GM19463 (cell line): ENCODE measurements around the gene ITIH5.
A peak's percentile ranks its signal among the peaks of the same experiment; 100 is the strongest.

ENCODE experiments used
- ATAC-seq: cut with Tn5 transposase; IDR thresholded peaks from one replicate; pipeline ENCODE4 v1.9.1; 2021; ENCODE audit warnings: mild to moderate bottlenecking, moderate library complexity; ENCODE audit not compliant: unreplicated experiment

The ITIH5 gene

GRCh38 chr10:7589748-7590147 lies 77.0 kb downstream of the ITIH5 start:
- no peak for ATAC-seq

DNA sequence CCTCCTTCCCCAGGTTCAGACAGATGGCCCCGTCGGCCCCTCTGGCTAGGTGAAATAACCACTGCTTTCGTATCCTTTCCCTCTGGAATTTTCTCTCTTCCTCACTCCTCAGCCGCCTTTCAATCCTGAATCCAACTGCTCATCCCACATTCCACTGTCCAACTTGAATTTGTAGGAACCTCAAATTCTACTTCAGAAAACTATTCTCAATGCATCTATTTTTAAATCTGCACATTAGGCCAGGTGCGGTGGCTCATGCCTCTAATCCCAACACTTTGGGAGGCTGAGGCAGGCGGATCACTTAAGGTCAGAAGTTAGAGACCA lies 78.9 kb downstream of the ITIH5 start:
- no peak for ATAC-seq

GRCh38 chr10:7587168-7587864 lies 79.5 kb downstream of the ITIH5 start:
- peak; percentile 84 for ATAC-seq

DNA sequence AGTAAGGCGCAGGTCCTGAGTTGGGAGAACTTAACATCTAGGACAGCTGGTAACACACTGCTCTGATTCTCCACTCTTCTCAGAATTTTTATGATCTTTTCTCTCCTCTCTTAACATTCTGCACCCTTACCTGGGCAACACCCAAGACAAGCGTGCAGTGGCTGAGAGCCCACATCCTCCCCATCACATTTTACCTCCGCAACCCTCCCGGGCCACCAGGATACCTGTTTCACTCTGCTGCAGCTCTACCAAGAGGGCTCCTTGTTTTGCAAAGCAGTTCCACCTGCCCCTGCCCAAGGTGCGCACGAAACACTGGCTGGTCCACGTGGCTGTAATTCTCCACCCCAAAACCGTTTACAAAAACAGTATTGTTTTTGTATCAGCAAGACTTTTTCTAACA lies 81.5 kb downstream of the ITIH5 start:
- no peak for ATAC-seq

- no peak for ATAC-seq
Observed at GRCh38 chr10:7583626-7584025, 83.1 kb downstream of the ITIH5 start.

- no peak for ATAC-seq
Observed at GRCh38 chr10:7580520-7580919, 86.2 kb downstream of the ITIH5 start.

DNA sequence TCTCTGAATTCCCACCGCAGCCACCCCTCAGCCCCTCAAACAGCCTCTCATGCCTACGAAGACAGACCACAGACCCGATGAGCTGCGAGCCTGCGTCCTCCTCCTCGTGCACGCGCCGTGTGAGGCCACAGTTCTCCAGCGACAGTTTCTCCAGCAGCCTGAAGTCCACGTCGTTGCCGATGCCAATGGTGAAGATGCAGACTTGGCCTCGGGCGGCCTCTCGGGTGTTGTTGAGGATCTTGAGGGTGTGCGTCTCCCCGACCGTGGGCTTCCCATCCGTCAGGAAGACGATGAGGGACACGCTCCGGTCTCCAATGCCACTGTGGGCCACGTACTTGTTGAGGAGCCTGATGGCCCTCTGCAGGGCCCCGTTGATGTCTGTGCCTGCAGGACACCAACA lies 87.1 kb downstream of the ITIH5 start:
- no peak for ATAC-seq

DNA sequence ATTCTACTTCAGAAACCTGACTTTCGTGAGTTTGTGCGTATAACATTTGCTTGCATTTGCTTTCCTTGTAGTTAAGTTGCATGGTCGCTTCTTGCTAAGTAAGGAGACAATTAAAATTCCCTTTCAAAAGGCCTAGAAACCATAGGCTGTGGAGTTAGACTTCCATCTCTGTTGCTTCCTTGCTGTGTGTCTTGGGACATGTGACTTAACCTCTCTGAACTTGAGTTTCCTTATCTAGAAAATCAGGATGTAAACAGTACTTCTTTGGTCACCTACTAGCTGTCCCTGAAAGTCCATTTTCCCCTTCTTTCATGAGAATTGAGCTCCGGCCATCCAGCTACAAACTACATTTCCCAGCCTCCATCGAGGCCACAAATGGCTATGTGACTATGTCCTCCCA lies 89.2 kb downstream of the ITIH5 start:
- no peak for ATAC-seq

GRCh38 chr10:7577176-7577575 lies 89.6 kb downstream of the ITIH5 start:
- no peak for ATAC-seq

GRCh38 chr10:7576340-7576739 lies 90.4 kb downstream of the ITIH5 start:
- no peak for ATAC-seq

- no peak for ATAC-seq
Observed at GRCh38 chr10:7572391-7572790, 94.4 kb downstream of the ITIH5 start.

DNA sequence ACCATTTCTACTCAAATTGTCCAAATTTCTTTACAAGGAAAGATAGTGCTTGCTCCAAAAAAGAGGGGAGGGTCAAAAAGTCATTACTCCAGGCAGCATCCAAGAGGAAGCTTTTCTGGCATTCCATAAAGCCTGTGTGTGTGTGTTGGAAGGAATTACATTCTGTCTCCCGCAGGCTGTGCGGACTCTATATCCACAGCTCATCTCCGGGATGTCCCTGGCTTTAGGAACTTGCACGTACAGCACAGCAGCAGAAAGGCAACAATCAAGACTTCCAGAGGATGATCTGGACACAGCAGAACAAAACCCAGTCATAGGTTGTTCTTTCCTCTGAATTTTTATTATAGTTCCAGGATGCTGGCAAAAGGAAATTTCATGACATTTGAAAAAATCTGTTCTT lies 94.8 kb downstream of the ITIH5 start:
- ATAC-seq = no peak

- ATAC-seq = no peak
Observed at GRCh38 chr10:7567911-7568620, 98.7 kb downstream of the ITIH5 start.

- ATAC-seq = no peak
Observed at GRCh38 chr10:7566891-7567290, 99.9 kb downstream of the ITIH5 start.

DNA sequence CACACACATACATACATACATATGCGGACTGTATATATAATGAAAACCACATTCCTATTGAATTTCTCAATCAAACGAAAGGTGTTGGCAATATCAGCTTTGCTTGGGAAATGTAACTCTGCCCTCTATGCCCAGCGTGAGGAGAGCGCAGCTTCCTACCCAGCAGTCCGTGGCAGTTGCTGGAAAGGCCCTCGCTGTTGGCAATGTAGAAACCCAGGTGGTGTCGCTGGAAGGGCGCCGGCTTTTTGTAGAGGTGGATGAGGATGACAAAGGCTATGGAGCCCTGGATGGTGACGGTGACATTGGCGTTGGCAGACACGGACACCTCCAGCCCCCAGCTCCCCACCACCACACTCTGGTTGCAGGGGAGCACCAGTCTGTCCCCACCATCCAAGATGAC lies 100.9 kb downstream of the ITIH5 start:
- ATAC-seq = no peak

DNA sequence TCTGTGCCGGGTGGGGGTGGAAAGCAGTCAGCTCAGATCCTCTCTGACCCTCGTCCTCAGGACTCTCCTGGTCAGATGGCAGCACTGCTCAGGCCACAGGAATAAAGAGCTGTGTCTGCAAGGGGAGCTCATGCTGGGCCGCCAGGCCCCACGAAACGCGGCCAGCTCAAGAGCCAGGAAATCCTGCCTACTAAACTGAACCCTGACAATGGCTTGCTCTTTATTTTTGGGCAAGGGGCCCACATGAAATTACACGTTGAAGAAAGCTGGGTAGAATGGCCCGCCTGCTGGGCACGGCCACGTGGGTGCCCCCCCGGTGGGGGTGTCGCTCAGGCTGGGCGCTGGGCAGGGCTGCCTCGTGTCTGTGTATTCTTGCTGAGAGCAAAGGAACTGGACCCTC lies 103.0 kb downstream of the ITIH5 start:
- ATAC-seq = no peak

- no peak for ATAC-seq
Observed at GRCh38 chr10:7563368-7563767, 103.4 kb downstream of the ITIH5 start.

- ATAC-seq = no peak
Observed at GRCh38 chr10:7561985-7562384, 104.8 kb downstream of the ITIH5 start.

GRCh38 chr10:7561216-7561893 lies 105.4 kb downstream of the ITIH5 start:
- ATAC-seq = no peak

DNA sequence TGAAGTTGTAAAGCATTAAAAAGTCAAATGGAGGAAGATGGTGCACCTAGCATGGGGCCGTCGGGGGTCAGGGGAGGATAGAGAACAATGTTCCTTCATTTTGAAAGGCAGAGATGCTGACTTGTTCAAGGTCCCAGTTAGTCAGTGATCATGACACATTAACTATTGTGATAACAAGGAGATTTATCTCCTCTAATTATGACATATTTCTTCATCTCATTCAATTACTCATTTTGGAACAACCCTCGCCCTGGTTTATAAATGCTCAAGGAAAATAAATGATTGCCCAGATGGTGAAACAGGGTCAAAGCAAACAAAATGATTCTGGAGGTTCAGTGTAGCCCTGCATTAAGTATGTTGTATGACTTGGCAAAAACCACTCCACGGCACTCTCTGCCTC lies 106.2 kb downstream of the ITIH5 start:
- no peak for ATAC-seq

- no peak for ATAC-seq
Observed at GRCh38 chr10:7559386-7559785, 107.4 kb downstream of the ITIH5 start.

- no peak for ATAC-seq
Observed at GRCh38 chr10:7558036-7558435, 108.7 kb downstream of the ITIH5 start.
